DOHH2 (cell line): ENCODE results near the gene SLFN12L.

Experiments used
- H3F3A ChIP-seq: fragments of 200-600 bp; sonication (generic), shearing (Covaris generic); 2 replicates; pipeline ENCODE4 v1.6.0; 2016; ENCODE audit warnings: antibody characterized with exemption, mild to moderate bottlenecking; ENCODE audit not compliant: control insufficient read depth, insufficient read depth
- H3K27ac ChIP-seq: fragments of 200-600 bp; sonication (generic); 2 replicates; pipeline ENCODE4 v1.5.1; 2014; ENCODE audit warnings: low read depth, mild to moderate bottlenecking, low read length, moderate library complexity
- H3K27me3 ChIP-seq: fragments of 200-600 bp; sonication (generic); 2 replicates; pipeline ENCODE4 v1.6.1; 2014; ENCODE audit warnings: mild to moderate bottlenecking, low read length, mixed read lengths; ENCODE audit not compliant: control insufficient read depth
- H3K36me3 ChIP-seq: fragments of 200-600 bp; sonication (generic); 2 replicates; pipeline ENCODE4 v1.6.1; 2014; ENCODE audit warnings: mild to moderate bottlenecking, low read length, moderate library complexity, mixed read lengths; ENCODE audit not compliant: control insufficient read depth
- H3K4me1 ChIP-seq: fragments of 200-600 bp; sonication (generic); 2 replicates; pipeline ENCODE4 v1.6.1; 2014; ENCODE audit warnings: mild to moderate bottlenecking, low read length, mixed read lengths; ENCODE audit not compliant: control insufficient read depth
- H3K4me2 ChIP-seq: fragments of 200-600 bp; sonication (generic); 2 replicates; pipeline ENCODE4 v1.6.0; 2014; ENCODE audit warnings: mild to moderate bottlenecking, low read length, moderate library complexity
- H3K4me3 ChIP-seq: fragments of 200-600 bp; sonication (generic); 2 replicates; pipeline ENCODE4 v1.5.1; 2014; ENCODE audit warnings: mild to moderate bottlenecking, low read length, mixed read lengths
- H3K79me2 ChIP-seq: fragments of 200-600 bp; sonication (generic); 2 replicates; pipeline ENCODE4 v1.6.1; 2014; ENCODE audit warnings: mild to moderate bottlenecking, low read length, mixed read lengths; ENCODE audit not compliant: control insufficient read depth
- H3K9me2 ChIP-seq: fragments of 200-600 bp; sonication (generic); replicated peaks from 2 replicates; pipeline ENCODE4 v1.6.1; 2014; ENCODE audit warnings: mild to moderate bottlenecking, low read length, mixed read lengths; ENCODE audit not compliant: control insufficient read depth
- H3K9me3 ChIP-seq: fragments of 200-600 bp; sonication (generic); 2 replicates; pipeline ENCODE4 v1.6.1; 2014; ENCODE audit warnings: antibody characterized with exemption, low read length, mixed read lengths; ENCODE audit not compliant: control insufficient read depth, insufficient read depth
- H4K20me1 ChIP-seq: fragments of 200-600 bp; sonication (generic); 2 replicates; pipeline ENCODE4 v1.6.0; 2014; ENCODE audit warnings: low read depth, mild to moderate bottlenecking, antibody characterized with exemption, low read length, moderate library complexity; ENCODE audit not compliant: control insufficient read depth, insufficient read depth
- CTCF ChIP-seq: fragments of 200-600 bp; sonication (generic); IDR thresholded peaks from one replicate; pipeline ENCODE4 v1.5.1; 2014; ENCODE audit warnings: antibody characterized with exemption, mild to moderate bottlenecking, low read depth, low read length; ENCODE audit not compliant: poor library complexity, severe bottlenecking
- EZH2phosphoT487 ChIP-seq: fragments of 200-600 bp; sonication (generic); IDR thresholded peaks from 2 replicates; pipeline ENCODE4 v1.6.1; 2017; ENCODE audit warnings: borderline replicate concordance, mild to moderate bottlenecking, antibody characterized with exemption, low read length, moderate library complexity, mixed read lengths

Gene SLFN12L

GRCh38 chr17:35578929-35579432 lies 41.5 kb upstream of the SLFN12L start:
- H3K4me3 ChIP-seq: peak overlapping the region; percentile 95
- peaks cover 15% of the 10 kb centered on the region for H3K79me2 ChIP-seq
- H3K4me1 ChIP-seq: peaks cover 26% of the 10 kb centered on the region
- peak overlapping the region; percentile 67 for H3K27ac ChIP-seq
- peaks cover 22% of the 10 kb centered on the region for H3K36me3 ChIP-seq
- peak overlapping the region; percentile 86 for H3K4me2 ChIP-seq
- no peaks in the 10 kb centered on the region; the same call in 1 of the 2 replicates for H3K27me3 ChIP-seq
- H3K9me2 ChIP-seq: no peaks in the 10 kb centered on the region
- H3K9me3 ChIP-seq: no peaks in the 10 kb centered on the region
- peaks cover 22% of the 10 kb centered on the region; the same call in 1 of the 2 replicates for H3F3A ChIP-seq
- no peaks in the 10 kb centered on the region for H4K20me1 ChIP-seq
- TF ChIP-seq CTCF: no peak
- no peak for TF ChIP-seq EZH2phosphoT487

GRCh38 chr17:35578197-35578928 lies 40.9 kb upstream of the SLFN12L start, which contains the start of gene PEX12:
TSS of gene PEX12 (minus strand) at chr17:35578571. CDS start at chr17:35578021, 550 bp downstream.
- no peak for TF ChIP-seq EZH2phosphoT487
- no peak for TF ChIP-seq CTCF
- Histone ChIP-seq H3K27me3 (no peaks in the 10 kb centered on the region), H3K4me3 (peak within 1 kb of the TSS; percentile 95), H4K20me1 (no peaks in the 10 kb centered on the region), H3K27ac (peak within 1 kb of the TSS; percentile 67), H3F3A (peaks cover 22% of the 10 kb centered on the region; the same call in 1 of the 2 replicates), H3K4me1 (peaks cover 26% of the 10 kb centered on the region), H3K79me2 (peaks cover 15% of the 10 kb centered on the region), H3K36me3 (peaks cover 28% of the 10 kb centered on the region), H3K9me3 (no peaks in the 10 kb centered on the region), H3K9me2 (no peaks in the 10 kb centered on the region), H3K4me2 (peak within 1 kb of the TSS; percentile 86)

GRCh38 chr17:35577830-35578196 lies 40.3 kb upstream of the SLFN12L start:
- Histone ChIP-seq H3K9me2 (no peaks in the 10 kb centered on the region), H3K4me3 (peak overlapping the region; percentile 95), H3K36me3 (peaks cover 29% of the 10 kb centered on the region), H3K27me3 (no peaks in the 10 kb centered on the region), H3K79me2 (peaks cover 15% of the 10 kb centered on the region), H3K27ac (peak overlapping the region; percentile 67), H4K20me1 (no peaks in the 10 kb centered on the region), H3F3A (peaks cover 22% of the 10 kb centered on the region; the same call in 1 of the 2 replicates), H3K4me2 (peak overlapping the region; percentile 86), H3K4me1 (peaks cover 26% of the 10 kb centered on the region), H3K9me3 (no peaks in the 10 kb centered on the region)
- TF ChIP-seq EZH2phosphoT487 (no peak), CTCF (no peak)
